ENCODE data around the gene FHOD1.

DNA sequence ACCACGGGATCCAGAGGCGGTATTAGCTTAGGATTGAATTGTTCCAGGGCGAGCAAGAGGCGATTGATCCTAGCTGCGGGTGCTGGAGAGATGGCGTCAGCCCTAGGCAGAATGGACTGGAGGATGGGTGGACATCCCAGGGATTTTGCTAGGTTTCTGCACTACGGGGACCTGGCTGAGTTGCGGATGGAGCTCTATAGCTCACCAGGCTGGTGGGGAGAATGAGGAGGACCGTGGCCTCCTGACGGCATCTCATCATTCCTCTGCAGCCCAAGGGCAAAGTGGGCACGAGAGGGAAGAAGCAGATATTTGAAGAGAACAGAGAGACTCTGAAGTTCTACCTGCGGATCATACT lies 19.7 kb downstream of the FHOD1 start:
- TF ChIP-seq, protein P1, sequence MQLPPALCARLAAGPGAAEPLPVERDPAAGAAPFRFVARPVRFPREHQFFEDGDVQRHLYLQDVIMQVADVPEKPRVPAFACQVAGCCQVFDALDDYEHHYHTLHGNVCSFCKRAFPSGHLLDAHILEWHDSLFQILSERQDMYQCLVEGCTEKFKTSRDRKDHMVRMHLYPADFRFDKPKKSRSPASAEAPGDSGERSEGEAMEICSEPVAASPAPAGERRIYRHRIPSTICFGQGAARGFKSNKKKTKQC (CRISPR knock-in tag; IDR thresholded peaks at IDR 0.05): no peak
- TF ChIP-seq, protein P2, sequence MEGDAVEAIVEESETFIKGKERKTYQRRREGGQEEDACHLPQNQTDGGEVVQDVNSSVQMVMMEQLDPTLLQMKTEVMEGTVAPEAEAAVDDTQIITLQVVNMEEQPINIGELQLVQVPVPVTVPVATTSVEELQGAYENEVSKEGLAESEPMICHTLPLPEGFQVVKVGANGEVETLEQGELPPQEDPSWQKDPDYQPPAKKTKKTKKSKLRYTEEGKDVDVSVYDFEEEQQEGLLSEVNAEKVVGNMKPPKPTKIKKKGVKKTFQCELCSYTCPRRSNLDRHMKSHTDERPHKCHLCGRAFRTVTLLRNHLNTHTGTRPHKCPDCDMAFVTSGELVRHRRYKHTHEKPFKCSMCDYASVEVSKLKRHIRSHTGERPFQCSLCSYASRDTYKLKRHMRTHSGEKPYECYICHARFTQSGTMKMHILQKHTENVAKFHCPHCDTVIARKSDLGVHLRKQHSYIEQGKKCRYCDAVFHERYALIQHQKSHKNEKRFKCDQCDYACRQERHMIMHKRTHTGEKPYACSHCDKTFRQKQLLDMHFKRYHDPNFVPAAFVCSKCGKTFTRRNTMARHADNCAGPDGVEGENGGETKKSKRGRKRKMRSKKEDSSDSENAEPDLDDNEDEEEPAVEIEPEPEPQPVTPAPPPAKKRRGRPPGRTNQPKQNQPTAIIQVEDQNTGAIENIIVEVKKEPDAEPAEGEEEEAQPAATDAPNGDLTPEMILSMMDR (IDR thresholded peaks at IDR 0.05 in 2 of 3, conservative IDR thresholded peaks at IDR 0.05 in 1 of 3; ENCODE audit: insufficient read depth in 2 of 3, low read depth in 1 of 3, low read length in 3 of 3): no peak
- TF ChIP-seq FOS (IDR thresholded peaks at IDR 0.05; ENCODE audit: extremely low read depth, insufficient read length) (no peak), NFRKB (IDR thresholded peaks at IDR 0.05; ENCODE audit: low read depth) (no peak), SIRT6 (IDR thresholded peaks at IDR 0.05; ENCODE audit: low read depth, low read length) (no peak), TCFL5 (CRISPR knock-in tag; conservative IDR thresholded peaks at IDR 0.05) (no peak), ZNF77 (CRISPR knock-in tag; IDR thresholded peaks at IDR 0.05) (no peak), CBX3 (IDR thresholded peaks at IDR 0.05; ENCODE audit: borderline replicate concordance in 1 of 2, low read length in 2 of 2) (no peak), ZNF324 (CRISPR knock-in tag; IDR thresholded peaks at IDR 0.05) (no peak), TAF1 (IDR thresholded peaks at IDR 0.05; ENCODE audit: control insufficient read depth, extremely low read depth, insufficient read depth, low read length, severe bottlenecking) (no peak)
- TF ChIP-seq, protein P3, sequence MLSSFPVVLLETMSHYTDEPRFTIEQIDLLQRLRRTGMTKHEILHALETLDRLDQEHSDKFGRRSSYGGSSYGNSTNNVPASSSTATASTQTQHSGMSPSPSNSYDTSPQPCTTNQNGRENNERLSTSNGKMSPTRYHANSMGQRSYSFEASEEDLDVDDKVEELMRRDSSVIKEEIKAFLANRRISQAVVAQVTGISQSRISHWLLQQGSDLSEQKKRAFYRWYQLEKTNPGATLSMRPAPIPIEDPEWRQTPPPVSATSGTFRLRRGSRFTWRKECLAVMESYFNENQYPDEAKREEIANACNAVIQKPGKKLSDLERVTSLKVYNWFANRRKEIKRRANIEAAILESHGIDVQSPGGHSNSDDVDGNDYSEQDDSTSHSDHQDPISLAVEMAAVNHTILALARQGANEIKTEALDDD (IDR thresholded peaks at IDR 0.05): no peak
- TF ChIP-seq, protein P4, sequence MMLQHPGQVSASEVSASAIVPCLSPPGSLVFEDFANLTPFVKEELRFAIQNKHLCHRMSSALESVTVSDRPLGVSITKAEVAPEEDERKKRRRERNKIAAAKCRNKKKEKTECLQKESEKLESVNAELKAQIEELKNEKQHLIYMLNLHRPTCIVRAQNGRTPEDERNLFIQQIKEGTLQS (IDR thresholded peaks at IDR 0.05): no peak
- TF ChIP-seq, protein P4 (CRISPR knock-in tag; conservative IDR thresholded peaks at IDR 0.05): no peak
- TF ChIP-seq, protein P5, sequence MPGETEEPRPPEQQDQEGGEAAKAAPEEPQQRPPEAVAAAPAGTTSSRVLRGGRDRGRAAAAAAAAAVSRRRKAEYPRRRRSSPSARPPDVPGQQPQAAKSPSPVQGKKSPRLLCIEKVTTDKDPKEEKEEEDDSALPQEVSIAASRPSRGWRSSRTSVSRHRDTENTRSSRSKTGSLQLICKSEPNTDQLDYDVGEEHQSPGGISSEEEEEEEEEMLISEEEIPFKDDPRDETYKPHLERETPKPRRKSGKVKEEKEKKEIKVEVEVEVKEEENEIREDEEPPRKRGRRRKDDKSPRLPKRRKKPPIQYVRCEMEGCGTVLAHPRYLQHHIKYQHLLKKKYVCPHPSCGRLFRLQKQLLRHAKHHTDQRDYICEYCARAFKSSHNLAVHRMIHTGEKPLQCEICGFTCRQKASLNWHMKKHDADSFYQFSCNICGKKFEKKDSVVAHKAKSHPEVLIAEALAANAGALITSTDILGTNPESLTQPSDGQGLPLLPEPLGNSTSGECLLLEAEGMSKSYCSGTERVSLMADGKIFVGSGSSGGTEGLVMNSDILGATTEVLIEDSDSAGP (CRISPR knock-in tag; IDR thresholded peaks at IDR 0.05): no peak

All from K562 (cell line).